Sigmoid colon (tissue), 7 donors: Measurements from ENCODE around the gene SLIT3. TPM values are rescaled to one million over a fixed set of nuclear protein-coding genes. Genes with fewer than 3 reads are reported as not detected.

Experiments
- DNase-seq: peaks from one replicate; pipeline ENCODE4 v3.0.0-alpha.2; 2019
- H3K27ac ChIP-seq, 4 donors: fragments of 200-600 bp; sonication (generic); one replicate each; pipeline ENCODE4 v1.5.1; 2016 to 2019; ENCODE audit warnings: mild to moderate bottlenecking in 1 of 4
- H3K27me3 ChIP-seq, 3 donors: fragments of 200-600 bp; sonication (generic); one replicate each; pipeline ENCODE4 v1.5.1; 2019; ENCODE audit warnings: mild to moderate bottlenecking in 1 of 3
- H3K36me3 ChIP-seq, 4 donors: fragments of 200-600 bp; sonication (generic); one replicate each; pipeline ENCODE4 v1.5.1; 2016 to 2019
- H3K4me1 ChIP-seq, 4 donors: fragments of 200-600 bp; sonication (generic); one replicate each; pipeline ENCODE4 v1.5.1; 2017 to 2019
- H3K4me3 ChIP-seq, 4 donors: fragments of 200-600 bp; sonication (generic); one replicate each; pipeline ENCODE4 v1.5.1; 2017 to 2019; ENCODE audit warnings: mild to moderate bottlenecking in 2 of 4, moderate library complexity in 1 of 4
- H3K9me3 ChIP-seq, 4 donors: fragments of 200-600 bp in 3 of 4; sonication (generic) in 3 of 4; one replicate each; pipeline versions ENCODE4 v1.5.1 to v1.6.1; 2013 to 2019
- EP300 ChIP-seq, 4 donors: sonication (generic); formaldehyde crosslinking; IDR thresholded peaks; one replicate each; pipeline ENCODE4 v1.6.1; 2017; ENCODE audit warnings: antibody characterized with exemption in 4 of 4
- POLR2A ChIP-seq, 2 donors: fragments of 450-650 bp; IDR thresholded peaks; one replicate each; pipeline ENCODE4 v1.6.1; 2016; ENCODE audit warnings: antibody characterized with exemption in 2 of 2, mild to moderate bottlenecking in 2 of 2, moderate library complexity in 2 of 2
- POLR2AphosphoS5 ChIP-seq, 4 donors: sonication (generic); formaldehyde crosslinking; IDR thresholded peaks; one replicate each; pipeline ENCODE4 v1.6.1; 2017; ENCODE audit warnings: antibody characterized with exemption in 4 of 4
- WGBS, 2 donors: extraction: QIAGEN DNeasy Blood & Tissue Kit; methylation state at CpG; one replicate each; pipeline ENCODE4 v1.1.7; 2013; 5-methylcytosine and 5-hydroxymethylcytosine counted together
- intact Hi-C: fragments of 100-400 bp; cut with DNase I; formaldehyde crosslinking; loops from one replicate; pipeline ENCODE4 v1.15.1; 2023
- polyA plus RNA-seq, 3 donors: library from polyadenylated mRNA; stranded (reverse); fragments of 200-250 nt; gene quantifications; one replicate each; pipeline ENCODE4 v1.2.3, GENCODE V29; 2013
- total RNA-seq, 4 donors: library from RNA; depleted of rRNA; stranded (reverse); fragments of >200 nt; gene quantifications; one replicate each; pipeline ENCODE4 v1.1.0, GENCODE V29; 2016
- TF ChIP-seq, protein P1 (sequence below), 4 experiments: fragments of 450-650 bp in 3 of 4; fragments of 200-600 bp in 1 of 4; IDR thresholded peaks; one replicate each; pipeline ENCODE4 v1.5.1; 2016 to 2019; ENCODE audit warnings: antibody characterized with exemption in 4 of 4, mild to moderate bottlenecking in 3 of 4, moderate library complexity in 2 of 4
- donor health status: healthy with polysubstance abuse.
- donor health status: Bipolar disorder and iron deficiency.
- donor health status: healthy.

The SLIT3 gene
- total and polyA plus RNA-seq, 7 donors: 0.23 to 46.3 (median 30.0) TPM

DNA sequence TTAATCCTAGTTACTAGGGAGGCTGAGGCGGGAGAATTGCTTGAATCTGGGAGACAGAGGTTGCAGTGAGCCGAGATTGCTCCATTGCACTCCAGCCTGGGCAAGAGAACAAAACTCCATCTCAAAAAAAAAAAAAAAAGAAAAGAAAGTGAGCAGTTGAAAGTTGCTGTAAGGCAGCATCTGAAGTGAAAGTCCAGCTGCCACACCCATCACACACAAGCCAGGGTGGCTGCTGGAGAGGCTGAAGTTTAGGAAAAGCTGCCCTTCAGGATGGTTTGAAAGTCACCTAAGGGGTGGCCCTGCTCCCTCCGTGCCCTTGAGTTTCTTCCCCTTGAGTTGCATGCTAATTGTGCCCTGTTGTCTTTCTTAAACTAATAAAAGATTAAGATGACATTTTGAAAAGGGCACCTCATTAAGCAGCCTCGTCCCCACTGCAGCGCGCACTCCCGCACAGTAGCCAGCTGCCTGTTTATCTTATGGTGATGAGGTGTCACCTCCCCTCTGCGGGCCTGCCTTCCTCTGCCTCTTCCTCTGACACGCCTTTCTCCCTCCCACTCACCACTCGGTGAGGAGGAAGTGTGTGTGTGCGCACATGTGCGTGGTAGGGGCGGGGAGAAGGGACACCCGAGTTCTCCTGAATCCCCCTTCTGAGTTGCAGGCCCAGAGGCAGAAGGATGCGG lies 617.6 kb downstream of the SLIT3 start:
- Histone ChIP-seq H3K27me3 (no peaks in the 10 kb centered on the region), H3K4me1 (peaks cover 0 to 19% (median 4%) of the 10 kb centered on the region in 4 donors), H3K36me3 (peaks cover 0 to 18% (median 0%) of the 10 kb centered on the region in 4 donors), H3K27ac (no peak overlapping the region), H3K9me3 (no peaks in the 10 kb centered on the region), H3K4me3 (no peak overlapping the region)
- 38% methylated on average over 15 of the region's 15 CpGs for WGBS, 2 donors
- DNase-seq: no peak
- intact Hi-C loops: loop anchor here (10.0 kb wide), 1 partner anchor 861 kb away; no protein-coding TSS in a partner anchor
- no peak for TF ChIP-seq POLR2A (IDR thresholded peaks at IDR 0.05)
- TF ChIP-seq, protein P1, sequence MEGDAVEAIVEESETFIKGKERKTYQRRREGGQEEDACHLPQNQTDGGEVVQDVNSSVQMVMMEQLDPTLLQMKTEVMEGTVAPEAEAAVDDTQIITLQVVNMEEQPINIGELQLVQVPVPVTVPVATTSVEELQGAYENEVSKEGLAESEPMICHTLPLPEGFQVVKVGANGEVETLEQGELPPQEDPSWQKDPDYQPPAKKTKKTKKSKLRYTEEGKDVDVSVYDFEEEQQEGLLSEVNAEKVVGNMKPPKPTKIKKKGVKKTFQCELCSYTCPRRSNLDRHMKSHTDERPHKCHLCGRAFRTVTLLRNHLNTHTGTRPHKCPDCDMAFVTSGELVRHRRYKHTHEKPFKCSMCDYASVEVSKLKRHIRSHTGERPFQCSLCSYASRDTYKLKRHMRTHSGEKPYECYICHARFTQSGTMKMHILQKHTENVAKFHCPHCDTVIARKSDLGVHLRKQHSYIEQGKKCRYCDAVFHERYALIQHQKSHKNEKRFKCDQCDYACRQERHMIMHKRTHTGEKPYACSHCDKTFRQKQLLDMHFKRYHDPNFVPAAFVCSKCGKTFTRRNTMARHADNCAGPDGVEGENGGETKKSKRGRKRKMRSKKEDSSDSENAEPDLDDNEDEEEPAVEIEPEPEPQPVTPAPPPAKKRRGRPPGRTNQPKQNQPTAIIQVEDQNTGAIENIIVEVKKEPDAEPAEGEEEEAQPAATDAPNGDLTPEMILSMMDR (IDR thresholded peaks at IDR 0.05): no peak
- TF ChIP-seq EP300 (IDR thresholded peaks at IDR 0.05): no peak
- TF ChIP-seq POLR2AphosphoS5 (IDR thresholded peaks at IDR 0.05): no peak

DNA sequence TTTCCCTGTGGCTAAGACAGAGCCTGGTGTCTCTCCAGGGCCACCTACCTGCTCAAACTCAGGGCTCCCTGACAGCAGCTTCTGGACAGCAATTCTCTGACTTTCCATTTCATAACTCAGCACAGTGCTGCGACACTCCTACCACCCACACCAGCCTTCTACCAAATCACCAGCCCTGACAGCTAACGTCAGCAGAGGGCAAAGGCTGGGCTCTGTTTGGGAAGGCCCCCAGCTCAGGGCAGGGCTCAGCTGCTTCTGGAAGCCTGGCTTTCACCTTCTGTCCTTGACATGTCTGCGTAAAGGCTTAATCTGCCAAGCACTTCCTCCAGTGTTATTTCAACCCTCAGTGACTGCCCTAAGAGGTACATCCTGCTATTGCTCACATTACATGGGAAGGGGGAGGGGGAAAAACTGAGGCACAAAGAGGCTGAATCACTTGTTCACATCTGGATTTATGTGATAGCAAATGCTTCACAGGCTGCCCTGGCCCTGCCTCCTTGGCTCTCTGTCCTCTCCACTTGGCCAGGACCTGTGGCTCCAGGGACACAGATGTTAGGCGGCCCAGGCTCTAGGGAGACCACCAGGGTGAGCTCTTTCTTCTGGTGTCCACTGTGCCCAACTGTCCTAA lies 619.3 kb downstream of the SLIT3 start:
- H3K36me3 ChIP-seq: peaks cover 0 to 13% (median 0%) of the 10 kb centered on the region in 4 donors
- H3K27ac ChIP-seq: peak overlapping the region in 3 of 4 donors; percentile 4 to 53 (median 24)
- peak in 1 of 4 donors; percentile 48 for TF ChIP-seq EP300 (IDR thresholded peaks at IDR 0.05)
- no peak for TF ChIP-seq POLR2A (IDR thresholded peaks at IDR 0.05)
- peak; percentile 8 to 58 (median 34) for TF ChIP-seq POLR2AphosphoS5 (IDR thresholded peaks at IDR 0.05)
- TF ChIP-seq, protein P1 (IDR thresholded peaks at IDR 0.05): no peak
- H3K9me3 ChIP-seq: no peaks in the 10 kb centered on the region
- H3K4me3 ChIP-seq: no peak overlapping the region
- intact Hi-C loops: loop anchor here (10.0 kb wide), 1 partner anchor 863 kb away; no protein-coding TSS in a partner anchor
- peaks cover 0 to 19% (median 4%) of the 10 kb centered on the region in 4 donors for H3K4me1 ChIP-seq
- H3K27me3 ChIP-seq: no peaks in the 10 kb centered on the region
- WGBS, 2 donors: 58 to 61% methylated on average over 4 of the region's 4 CpGs
- DNase-seq: no peak

DNA sequence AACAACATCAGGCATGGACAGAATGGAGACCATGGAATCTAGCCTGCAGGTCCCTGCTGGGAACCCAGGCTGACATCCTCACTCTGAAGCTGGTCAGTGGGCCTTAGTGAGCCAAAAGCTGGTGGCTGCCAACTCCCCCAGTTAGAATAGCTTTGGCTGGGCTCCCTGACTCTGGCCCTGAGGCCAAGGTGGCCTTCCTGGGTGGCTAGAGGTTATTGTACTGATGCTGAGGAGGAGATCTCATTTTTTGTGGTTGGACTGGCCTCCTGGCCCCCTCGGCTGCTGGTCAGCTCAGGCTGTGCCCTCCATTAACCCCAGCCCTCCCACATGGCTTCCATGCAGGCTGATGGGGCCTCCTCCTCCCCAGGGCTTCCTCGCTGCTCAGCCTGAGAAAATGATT lies 620.5 kb downstream of the SLIT3 start:
- no peak for DNase-seq
- WGBS, 2 donors: 82 to 88% methylated on average over 2 of the region's 2 CpGs
- no peak overlapping the region for H3K27ac ChIP-seq
- H3K36me3 ChIP-seq: peaks cover 0 to 7% (median 0%) of the 10 kb centered on the region in 4 donors
- intact Hi-C loops: loop anchor here (10.0 kb wide), 1 partner anchor 864 kb away; no protein-coding TSS in a partner anchor
- peaks cover 0 to 19% (median 4%) of the 10 kb centered on the region in 4 donors for H3K4me1 ChIP-seq
- H3K9me3 ChIP-seq: no peaks in the 10 kb centered on the region
- H3K27me3 ChIP-seq: no peaks in the 10 kb centered on the region
- TF ChIP-seq POLR2A (IDR thresholded peaks at IDR 0.05): no peak
- no peak for TF ChIP-seq EP300 (IDR thresholded peaks at IDR 0.05)
- TF ChIP-seq, protein P1 (IDR thresholded peaks at IDR 0.05): no peak
- no peak for TF ChIP-seq POLR2AphosphoS5 (IDR thresholded peaks at IDR 0.05)
- H3K4me3 ChIP-seq: no peak overlapping the region

DNA sequence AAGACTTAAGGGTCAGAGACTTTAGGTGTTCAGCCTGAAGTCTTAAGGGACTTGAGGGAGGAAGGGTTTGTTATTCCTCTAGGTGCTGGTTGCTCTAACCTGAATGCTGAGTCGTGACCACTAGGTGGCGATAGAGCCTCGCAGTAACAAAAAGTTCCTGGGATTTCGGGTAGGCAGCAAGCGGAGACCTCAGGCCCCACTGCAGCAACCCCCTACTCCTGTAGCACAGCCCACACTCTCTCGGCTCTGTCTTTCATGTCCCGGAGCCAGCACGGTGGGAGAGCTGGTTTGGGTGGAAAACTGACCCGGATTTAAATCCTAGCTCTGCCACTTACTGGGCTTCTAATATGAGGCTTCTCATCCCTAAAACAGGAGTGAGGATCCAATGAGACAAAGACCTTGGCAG lies 621.4 kb downstream of the SLIT3 start:
- intact Hi-C loops: loop anchor here (2.0 kb wide), 2 partner anchors 625 to 901 kb away; no protein-coding TSS in a partner anchor
- Histone ChIP-seq H3K36me3 (no peaks in the 10 kb centered on the region), H3K27me3 (no peaks in the 10 kb centered on the region)

More for the DNA sequence above, 621.4 kb downstream of the SLIT3 start:
- 11 to 12% methylated on average over 9 of the region's 9 CpGs for WGBS, 2 donors
- TF ChIP-seq, protein P1 (IDR thresholded peaks at IDR 0.05): peak; percentile 39 to 89 (median 74)
- no peak for TF ChIP-seq POLR2AphosphoS5 (IDR thresholded peaks at IDR 0.05)
- Histone ChIP-seq H3K4me3 (no peak overlapping the region), H3K4me1 (peaks cover 0 to 19% (median 4%) of the 10 kb centered on the region in 4 donors), H3K27ac (no peak overlapping the region), H3K9me3 (no peaks in the 10 kb centered on the region)
- DNase-seq: peak; percentile 83
